HL-60/S4 (cell line): ENCODE data around the gene NME3.

Experiments
- in situ Hi-C: fragments of 300-500 bp; cut with MboI; formaldehyde crosslinking; loops from 2 replicates; pipeline ENCODE4 v1.14.3; 2022; ENCODE audit warnings: low sequenced_read_pairs

NME3 gene

DNA sequence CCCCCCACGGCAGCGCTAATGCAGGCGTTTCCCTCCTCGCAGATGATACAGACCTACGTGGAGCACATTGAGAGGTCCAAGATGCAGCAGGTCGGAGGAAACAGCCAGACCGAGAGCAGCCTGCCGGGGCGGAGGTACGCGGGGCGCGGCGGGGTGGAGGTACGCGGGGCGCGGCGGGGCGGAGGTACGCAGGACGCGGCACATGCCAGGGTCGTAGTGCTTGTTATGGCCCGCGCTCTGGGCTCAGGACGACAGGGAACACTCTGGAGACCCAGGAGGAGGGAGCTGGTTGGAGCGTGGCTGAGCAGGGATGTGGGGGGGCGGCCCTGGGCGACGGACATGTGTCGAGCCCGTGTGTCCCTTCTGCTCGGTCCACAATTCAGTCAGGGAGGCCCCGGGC lies 41.9 kb downstream of the NME3 start:
- in situ Hi-C loops = no loop called here

DNA sequence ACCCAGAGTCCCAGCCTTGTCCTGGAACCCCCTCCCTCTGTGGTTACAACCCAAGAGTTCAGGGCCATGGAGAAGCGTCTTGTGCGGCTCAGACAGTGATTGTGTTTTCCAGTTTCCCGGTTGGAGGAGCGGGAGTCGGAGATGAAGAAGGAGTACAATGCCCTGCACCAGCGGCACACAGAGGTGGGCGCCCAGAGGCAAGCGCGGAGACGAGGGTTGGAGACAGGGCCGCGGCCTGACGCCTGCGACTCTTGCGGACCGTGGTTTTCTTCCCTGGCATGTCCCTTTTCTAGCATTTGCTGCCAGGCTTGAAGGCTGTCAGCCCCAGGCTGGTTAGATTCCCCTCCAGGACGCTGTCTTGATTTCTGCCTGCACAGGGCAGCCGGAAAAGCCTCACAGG lies 42.3 kb downstream of the NME3 start:
- in situ Hi-C loops = no loop called here

DNA sequence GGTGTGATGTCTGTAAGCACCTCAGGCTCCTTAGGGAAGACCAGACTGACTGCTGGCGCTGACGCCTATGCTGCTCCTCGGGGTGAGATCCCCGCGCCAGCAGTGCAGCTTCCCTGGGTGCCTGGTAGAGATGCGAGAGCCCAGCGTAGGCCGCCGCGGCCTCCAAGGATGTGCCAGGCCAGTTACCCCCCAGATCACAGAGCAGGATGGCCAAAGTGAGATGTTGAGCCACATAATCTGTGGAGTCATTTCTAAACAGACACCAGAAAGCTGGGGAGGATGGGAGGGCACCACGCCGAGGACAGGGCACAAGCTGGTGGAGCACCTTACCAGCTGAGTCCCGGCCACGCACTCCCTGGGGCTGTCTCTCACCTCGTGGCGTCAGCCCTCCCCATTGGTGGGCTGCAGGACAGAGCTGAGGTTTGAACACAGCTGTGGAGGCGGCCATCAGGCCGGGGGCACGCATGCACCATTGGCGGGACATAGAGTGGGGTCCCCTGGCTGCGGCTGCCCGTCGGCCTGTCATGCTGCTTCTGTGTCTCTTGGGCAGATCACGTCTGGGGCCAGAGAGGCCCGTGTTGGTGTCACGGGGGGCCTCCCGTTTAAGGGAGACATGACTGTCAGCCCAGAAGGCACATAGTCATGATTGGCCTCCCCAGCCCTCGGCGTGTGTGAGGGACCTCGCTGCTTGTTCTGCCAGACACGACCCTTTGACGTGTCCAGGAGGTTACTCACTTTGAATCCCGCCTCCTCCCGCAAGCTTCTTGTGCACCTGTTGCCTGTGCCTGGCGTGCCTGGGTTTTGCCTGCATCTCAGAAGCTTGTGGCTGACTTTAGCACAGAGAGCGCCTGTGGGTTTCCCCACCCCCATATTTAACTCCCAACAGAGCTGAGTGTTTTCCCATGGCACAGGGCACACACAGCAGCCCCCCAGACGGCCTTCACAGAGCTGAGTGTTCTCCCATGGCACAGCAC lies 43.4 kb downstream of the NME3 start:
- in situ Hi-C loops = no loop called here

DNA sequence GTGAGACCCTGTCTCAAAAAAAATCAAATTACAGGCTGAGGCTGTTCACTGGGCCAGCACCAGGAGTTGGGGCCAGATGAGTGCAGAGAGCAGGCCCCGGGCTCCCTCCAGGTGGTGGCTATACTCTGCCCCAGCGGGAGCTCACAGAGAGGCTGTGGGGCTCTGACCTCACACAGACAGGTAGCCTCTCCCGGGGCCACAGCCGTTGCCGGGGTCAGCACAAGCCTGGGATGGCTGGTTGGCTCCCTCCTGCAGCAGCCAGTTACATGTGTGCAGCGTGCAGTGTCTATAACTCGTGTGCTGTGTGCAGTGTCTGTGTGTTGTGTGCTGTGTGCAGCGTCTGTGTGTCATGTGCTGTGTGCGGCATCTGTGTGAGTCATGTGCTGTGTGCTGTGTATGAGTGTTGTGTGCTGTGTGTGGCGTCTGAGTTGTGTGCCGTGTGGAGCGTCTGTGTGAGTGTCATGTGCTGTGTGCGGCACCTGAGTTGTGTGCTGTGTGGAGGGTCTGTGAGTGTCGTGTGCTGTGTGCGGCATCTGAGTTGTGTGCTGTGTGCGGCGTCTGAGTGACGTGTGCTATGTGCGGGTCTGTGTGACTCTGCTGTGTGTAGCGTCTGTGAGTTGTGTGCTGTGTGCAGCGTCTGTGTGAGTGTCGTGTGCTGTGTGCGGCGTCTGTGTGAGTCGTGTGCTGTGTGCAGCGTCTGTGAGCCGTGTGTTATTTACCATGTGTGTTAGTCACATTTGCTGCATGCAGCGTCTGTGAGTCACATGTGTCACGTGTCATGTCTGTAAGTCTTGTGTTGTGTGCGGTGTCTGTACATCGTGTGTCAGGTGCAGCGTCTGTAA lies 44.5 kb downstream of the NME3 start:
- in situ Hi-C loops = no loop called here

DNA sequence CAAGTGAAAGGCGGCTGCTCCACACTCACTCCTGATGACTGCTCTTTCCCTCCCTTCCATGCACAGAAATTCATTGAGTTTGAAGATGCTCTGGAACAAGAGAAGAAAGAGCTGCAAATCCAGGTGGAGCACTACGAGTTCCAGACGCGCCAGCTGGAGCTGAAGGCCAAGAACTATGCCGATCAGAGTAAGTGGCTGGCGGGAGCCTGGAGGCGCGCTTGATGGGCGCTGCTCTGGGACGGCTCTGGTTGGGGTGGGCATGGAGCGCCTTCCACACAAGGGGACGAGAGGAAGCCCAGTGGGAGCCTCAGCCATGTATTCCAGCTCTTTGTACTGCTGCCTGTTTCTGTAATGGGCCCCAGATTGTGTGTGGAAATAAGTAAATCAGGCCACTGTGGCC lies 46.9 kb downstream of the NME3 start:
- in situ Hi-C loops = no loop called here

DNA sequence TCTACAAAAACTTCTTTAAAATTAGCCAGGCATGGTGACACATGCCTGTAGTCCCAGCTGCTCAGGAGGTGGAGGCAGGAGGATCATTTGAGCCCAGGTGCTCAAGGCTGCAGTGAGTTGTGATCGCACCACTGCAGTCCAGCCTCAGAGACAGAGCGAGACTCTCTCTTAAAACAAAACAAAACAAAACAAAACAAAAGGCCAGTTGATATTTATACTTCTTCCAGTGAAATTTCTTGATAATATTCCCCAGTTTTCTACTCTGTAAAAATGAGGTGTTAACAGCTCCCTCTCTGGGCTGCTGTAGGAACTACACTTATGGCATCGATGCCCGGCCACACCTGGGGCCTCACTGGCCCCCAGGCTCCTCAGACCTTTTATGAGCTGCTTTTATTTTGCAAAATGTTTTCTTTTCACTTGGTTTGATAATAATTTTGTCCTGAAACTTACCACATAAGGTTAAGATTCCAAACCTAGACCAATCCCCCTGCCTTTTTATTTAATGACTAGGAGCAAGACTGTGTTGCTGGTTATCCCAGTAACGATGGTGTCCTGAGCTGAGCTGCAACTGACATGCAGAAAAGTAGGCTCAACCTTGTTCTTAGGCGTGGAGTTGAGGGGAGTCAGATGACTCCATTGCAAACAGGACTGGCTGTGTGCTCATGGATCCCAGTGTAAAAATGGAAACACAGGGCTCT lies 47.7 kb downstream of the NME3 start:
- in situ Hi-C loops = no loop called here

DNA sequence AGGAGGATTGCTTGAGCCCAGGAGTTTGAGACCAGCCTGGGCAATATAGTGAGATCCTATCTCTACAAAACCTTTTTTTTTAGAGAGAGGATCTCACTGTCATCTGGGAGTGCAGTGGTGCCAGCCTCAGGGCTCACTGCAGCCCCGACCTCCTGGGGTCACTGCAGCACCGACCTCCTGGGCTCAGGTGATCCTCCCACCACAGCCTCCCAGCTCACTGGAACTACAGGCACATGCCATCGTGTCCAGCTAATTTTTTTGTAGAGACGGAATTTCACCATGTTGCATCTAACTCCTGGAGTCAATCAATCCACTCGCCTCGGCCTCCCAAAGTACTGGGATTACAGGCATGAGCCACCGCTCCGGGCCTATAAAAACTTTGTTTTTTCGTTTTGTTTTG lies 50.0 kb downstream of the NME3 start:
- in situ Hi-C loops = no loop called here
